AG09309 (cell line): ENCODE data around the gene UBE2B.
"Not testable (repeated sequence)": the region's sequence is repeated elsewhere in the genome, so short reads cannot be mapped to it uniquely, and the experiment has no call there.

ENCODE experiments used
- DNase-seq: peaks from one replicate; pipeline ENCODE4 v3.0.0-alpha.2; 2010; ENCODE audit warnings: low read depth
- H3K4me3 ChIP-seq: 2 replicates; pipeline ENCODE4 v1.5.1; 2011; ENCODE audit warnings: mild to moderate bottlenecking, low read depth, low read length, moderate library complexity; ENCODE audit not compliant: control insufficient read depth
- TF ChIP-seq, protein P1 (sequence below): IDR thresholded peaks from 2 replicates; pipeline ENCODE4 v1.5.1; 2011; ENCODE audit warnings: mild to moderate bottlenecking, low read depth, low read length, inconsistent platforms; ENCODE audit not compliant: insufficient read depth, control insufficient read depth; ENCODE audit errors: missing control alignments

The UBE2B gene

DNA sequence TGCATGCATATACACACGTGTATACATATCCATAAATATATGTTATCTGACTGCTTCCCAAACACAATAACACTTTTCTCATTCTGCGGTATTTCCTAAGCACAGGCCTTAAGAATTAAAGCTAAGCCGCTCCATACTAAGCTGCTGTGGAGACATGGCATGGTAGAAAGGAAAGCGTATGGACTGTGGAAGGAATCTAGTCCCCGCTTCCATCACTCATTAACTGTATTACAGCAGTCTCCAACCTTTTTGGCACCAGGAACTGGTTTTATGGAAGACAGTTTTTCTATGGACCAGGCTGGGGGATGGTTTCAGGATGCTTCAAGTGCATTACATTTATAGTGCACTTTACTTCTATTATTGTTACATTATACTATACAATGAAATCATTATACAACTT is 15.7 kb upstream of the UBE2B start:
- DNase-seq: no peak
- H3K4me3 ChIP-seq: no peak overlapping the region
- TF ChIP-seq, protein P1, sequence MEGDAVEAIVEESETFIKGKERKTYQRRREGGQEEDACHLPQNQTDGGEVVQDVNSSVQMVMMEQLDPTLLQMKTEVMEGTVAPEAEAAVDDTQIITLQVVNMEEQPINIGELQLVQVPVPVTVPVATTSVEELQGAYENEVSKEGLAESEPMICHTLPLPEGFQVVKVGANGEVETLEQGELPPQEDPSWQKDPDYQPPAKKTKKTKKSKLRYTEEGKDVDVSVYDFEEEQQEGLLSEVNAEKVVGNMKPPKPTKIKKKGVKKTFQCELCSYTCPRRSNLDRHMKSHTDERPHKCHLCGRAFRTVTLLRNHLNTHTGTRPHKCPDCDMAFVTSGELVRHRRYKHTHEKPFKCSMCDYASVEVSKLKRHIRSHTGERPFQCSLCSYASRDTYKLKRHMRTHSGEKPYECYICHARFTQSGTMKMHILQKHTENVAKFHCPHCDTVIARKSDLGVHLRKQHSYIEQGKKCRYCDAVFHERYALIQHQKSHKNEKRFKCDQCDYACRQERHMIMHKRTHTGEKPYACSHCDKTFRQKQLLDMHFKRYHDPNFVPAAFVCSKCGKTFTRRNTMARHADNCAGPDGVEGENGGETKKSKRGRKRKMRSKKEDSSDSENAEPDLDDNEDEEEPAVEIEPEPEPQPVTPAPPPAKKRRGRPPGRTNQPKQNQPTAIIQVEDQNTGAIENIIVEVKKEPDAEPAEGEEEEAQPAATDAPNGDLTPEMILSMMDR: no peak

DNA sequence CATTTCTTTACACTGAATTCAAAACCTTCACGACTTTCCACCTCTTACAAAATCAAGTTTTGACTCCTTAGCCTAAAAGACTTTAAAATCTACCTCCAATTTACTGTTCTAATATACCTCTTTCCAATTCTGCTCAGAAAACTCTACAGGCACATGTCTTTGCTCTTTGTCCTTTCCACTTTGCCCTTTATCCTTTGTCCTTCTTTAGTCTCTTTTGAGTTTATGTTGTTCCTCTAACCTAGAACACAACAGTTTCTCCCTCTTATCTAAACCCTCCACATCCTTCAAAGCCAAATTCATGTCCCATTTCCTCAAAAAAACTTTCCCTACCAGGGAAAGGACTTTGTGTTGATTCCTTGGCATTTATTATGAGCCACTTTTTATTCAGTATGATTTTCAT is 5.8 kb upstream of the UBE2B start:
- DNase-seq: no peak
- no peak overlapping the region for H3K4me3 ChIP-seq
- TF ChIP-seq, protein P1: no peak

DNA sequence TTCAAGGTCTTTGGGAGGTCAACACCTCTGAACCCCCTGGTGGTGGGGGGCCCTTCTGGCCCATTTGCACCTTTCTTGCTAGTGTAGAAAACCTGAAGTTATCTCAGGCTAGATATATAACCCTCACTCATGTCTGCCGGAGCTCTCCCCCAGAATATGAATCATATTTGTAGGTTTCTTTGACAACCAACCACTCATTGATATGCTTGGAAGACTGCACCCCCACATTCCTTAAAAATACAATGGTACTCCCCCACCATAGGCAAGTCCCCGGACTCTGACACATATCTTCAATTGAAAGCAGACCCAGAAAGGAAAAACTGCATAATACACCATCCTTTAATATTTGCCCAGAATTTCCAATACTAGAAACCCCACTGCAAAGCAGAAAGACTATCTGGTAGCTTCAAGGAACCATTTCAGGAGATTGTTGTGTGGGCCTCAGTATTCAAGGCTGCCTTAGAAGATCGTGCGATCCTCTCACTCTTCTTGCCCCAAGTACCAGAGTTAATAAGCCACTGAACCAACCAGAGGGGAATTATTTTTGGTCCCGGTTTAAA is 978 bp upstream of the UBE2B start:
- peak overlapping the region; percentile 92 for H3K4me3 ChIP-seq
- DNase-seq: no peak
- TF ChIP-seq, protein P1: no peak

DNA sequence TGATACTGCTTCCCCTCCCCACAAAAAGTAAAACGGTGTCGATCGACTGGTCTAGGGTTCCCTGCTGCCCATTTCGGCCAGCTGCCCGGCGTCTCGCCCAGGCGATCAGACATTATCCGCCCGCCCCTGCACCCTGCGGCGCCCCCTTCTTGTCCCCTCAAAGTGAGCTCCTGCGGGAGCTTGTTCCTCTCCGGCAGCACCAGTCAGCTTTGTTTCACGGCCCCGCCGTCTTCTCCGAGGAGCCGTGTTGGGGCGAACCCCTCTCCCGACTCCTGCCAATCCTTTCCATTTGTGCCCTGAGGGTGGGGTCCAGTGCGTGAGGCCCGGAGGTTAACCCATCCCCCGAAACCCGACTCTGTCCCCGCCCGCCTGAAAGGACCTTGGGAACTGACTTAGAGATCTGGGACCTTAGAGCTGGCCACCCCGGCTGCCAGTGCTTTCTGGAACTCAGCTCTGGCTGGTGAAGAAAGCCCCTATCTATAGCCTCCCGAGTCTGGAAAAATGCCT is 518 bp downstream of the UBE2B start:
- H3K4me3 ChIP-seq: peak overlapping the region; percentile 92
- DNase-seq: no peak
- TF ChIP-seq, protein P1: no peak

GRCh38 chr5:134373633-134374032 is 2.3 kb downstream of the UBE2B start:
- DNase-seq, H3K4me3 ChIP-seq: not testable (repeated sequence)

DNA sequence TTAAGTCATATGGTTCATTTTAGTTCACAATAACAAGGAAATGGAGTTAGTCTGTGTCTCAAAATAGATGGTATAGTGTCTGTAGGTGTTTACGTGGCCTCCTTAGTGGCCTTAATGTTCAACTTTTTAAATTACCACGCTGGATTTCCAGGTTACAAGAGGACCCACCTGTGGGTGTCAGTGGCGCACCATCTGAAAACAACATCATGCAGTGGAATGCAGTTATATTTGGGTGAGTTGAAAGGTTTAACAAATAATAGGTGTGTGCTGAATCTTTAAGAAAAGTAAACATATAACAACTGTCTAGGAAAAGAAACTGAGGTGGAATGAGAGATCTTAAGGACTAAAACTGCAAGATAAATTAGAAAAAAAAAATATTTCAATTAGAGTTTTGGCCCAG is 2.9 kb downstream of the UBE2B start:
- TF ChIP-seq, protein P1: no peak
- DNase-seq: no peak
- no peak overlapping the region for H3K4me3 ChIP-seq

GRCh38 chr5:134380346-134380745 is 9.0 kb downstream of the UBE2B start:
- TF ChIP-seq, protein P1: no peak
- H3K4me3 ChIP-seq: no peak overlapping the region
- no peak for DNase-seq

GRCh38 chr5:134382204-134382603 is 10.8 kb downstream of the UBE2B start:
- not testable (repeated sequence) for H3K4me3 ChIP-seq, DNase-seq
